ENCODE data around the gene ATG4A. TPM values are rescaled to one million over a fixed set of nuclear protein-coding genes. Genes with fewer than 3 reads are reported as not detected.

Gene ATG4A
- total and polyA plus RNA-seq, 2 of the 8 experiments (the other 6 are each of a cell fraction or from before 2014, with no cell fraction given), result 1.2 to 2.0 TPM

- TF ChIP-seq CHD7 (IDR thresholded peaks at IDR 0.05; ENCODE audit: insufficient replicate concordance, low read length) (no peak), JUN (IDR thresholded peaks at IDR 0.05; ENCODE audit: low read depth, low read length) (no peak)
Observed at GRCh38 chrX:108165383-108166111, 74.0 kb downstream of the ATG4A start (continued).

Data from H1 (cell line).